ENCODE measurements around the gene BCL2. TPM values are rescaled to one million over a fixed set of nuclear protein-coding genes. Genes with fewer than 3 reads are reported as not detected.

BCL2 gene
- total RNA-seq, 1 experiment from 2014 or later, result 1.5 TPM

- Histone ChIP-seq H4K20me1 (ENCODE audit: low read length) (no peaks in the 10 kb centered on the region), H3K9me3 (ENCODE audit: low read length) (no peaks in the 10 kb centered on the region), H3K4me2 (ENCODE audit: low read length) (no peak overlapping the region), H3K79me2 (ENCODE audit: low read length) (no peaks in the 10 kb centered on the region), H3K4me1 (ENCODE audit: insufficient read depth, low read length) (no peaks in the 10 kb centered on the region), H3K9ac (ENCODE audit: low read length) (no peak overlapping the region), H3F3A (ENCODE audit: low read length, unreplicated experiment) (no peaks in the 10 kb centered on the region), H3K9me2 (replicated peaks; ENCODE audit: low read length) (no peaks in the 10 kb centered on the region), H3K27me3 (ENCODE audit: low read length) (peaks cover 26% of the 10 kb centered on the region), H3K36me3 (ENCODE audit: low read depth, low read length) (no peaks in the 10 kb centered on the region), H3K27ac (ENCODE audit: low read length) (no peak overlapping the region), H2AFZ (ENCODE audit: low read length) (no peak overlapping the region), H3K4me3 (ENCODE audit: low read length) (no peak overlapping the region)
- no peak for DNase-seq
- ChIA-PET POLR2A (ENCODE audit: unreplicated experiment) (no interaction called here), CTCF (no interaction called here)
- intact Hi-C loops (cut with micrococcal nuclease), result no loop called here
- ATAC-seq, result no peak
- TF ChIP-seq EZH2phosphoT487 (IDR thresholded peaks at IDR 0.05; ENCODE audit: borderline replicate concordance, low read length), result no peak
- TF ChIP-seq, protein P1, sequence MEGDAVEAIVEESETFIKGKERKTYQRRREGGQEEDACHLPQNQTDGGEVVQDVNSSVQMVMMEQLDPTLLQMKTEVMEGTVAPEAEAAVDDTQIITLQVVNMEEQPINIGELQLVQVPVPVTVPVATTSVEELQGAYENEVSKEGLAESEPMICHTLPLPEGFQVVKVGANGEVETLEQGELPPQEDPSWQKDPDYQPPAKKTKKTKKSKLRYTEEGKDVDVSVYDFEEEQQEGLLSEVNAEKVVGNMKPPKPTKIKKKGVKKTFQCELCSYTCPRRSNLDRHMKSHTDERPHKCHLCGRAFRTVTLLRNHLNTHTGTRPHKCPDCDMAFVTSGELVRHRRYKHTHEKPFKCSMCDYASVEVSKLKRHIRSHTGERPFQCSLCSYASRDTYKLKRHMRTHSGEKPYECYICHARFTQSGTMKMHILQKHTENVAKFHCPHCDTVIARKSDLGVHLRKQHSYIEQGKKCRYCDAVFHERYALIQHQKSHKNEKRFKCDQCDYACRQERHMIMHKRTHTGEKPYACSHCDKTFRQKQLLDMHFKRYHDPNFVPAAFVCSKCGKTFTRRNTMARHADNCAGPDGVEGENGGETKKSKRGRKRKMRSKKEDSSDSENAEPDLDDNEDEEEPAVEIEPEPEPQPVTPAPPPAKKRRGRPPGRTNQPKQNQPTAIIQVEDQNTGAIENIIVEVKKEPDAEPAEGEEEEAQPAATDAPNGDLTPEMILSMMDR (conservative IDR thresholded peaks at IDR 0.05; ENCODE audit: low read depth, low read length), result no peak
- no peak for TF ChIP-seq EZH2 (IDR thresholded peaks at IDR 0.05; ENCODE audit: low read length, unreplicated experiment)
- BruUV-seq (replicated peaks), result no TSS peak
These were observed 222.4 kb downstream of the BCL2 start for GRCh38 chr18:63097178-63097577.

- DNase-seq (no peak), ATAC-seq (no peak)
- no peaks in the 10 kb centered on the region for H3K79me2 ChIP-seq (ENCODE audit: low read length)
- H3K4me2 ChIP-seq (ENCODE audit: low read length), result no peak overlapping the region
- H3K4me1 ChIP-seq (ENCODE audit: insufficient read depth, low read length), result no peaks in the 10 kb centered on the region
- no peaks in the 10 kb centered on the region for H3K9me2 ChIP-seq (replicated peaks; ENCODE audit: low read length)
- TF ChIP-seq EZH2 (IDR thresholded peaks at IDR 0.05; ENCODE audit: low read length, unreplicated experiment) (no peak), EZH2phosphoT487 (IDR thresholded peaks at IDR 0.05; ENCODE audit: borderline replicate concordance, low read length) (no peak)
- TF ChIP-seq, protein P1 (conservative IDR thresholded peaks at IDR 0.05; ENCODE audit: low read depth, low read length), result no peak
- intact Hi-C loops (cut with micrococcal nuclease), result no loop called here
- H2AFZ ChIP-seq (ENCODE audit: low read length), result no peak overlapping the region
- no peaks in the 10 kb centered on the region for H3K9me3 ChIP-seq (ENCODE audit: low read length)
- H3K27me3 ChIP-seq (ENCODE audit: low read length), result peaks cover 26% of the 10 kb centered on the region
- H4K20me1 ChIP-seq (ENCODE audit: low read length), result no peaks in the 10 kb centered on the region
- POLR2A ChIA-PET (ENCODE audit: unreplicated experiment), result no interaction called here
- CTCF ChIA-PET, result no interaction called here
- H3K36me3 ChIP-seq (ENCODE audit: low read depth, low read length), result no peaks in the 10 kb centered on the region
- no peaks in the 10 kb centered on the region for H3F3A ChIP-seq (ENCODE audit: low read length, unreplicated experiment)
- no peak overlapping the region for H3K27ac ChIP-seq (ENCODE audit: low read length)
- H3K9ac ChIP-seq (ENCODE audit: low read length), result no peak overlapping the region
- no peak overlapping the region for H3K4me3 ChIP-seq (ENCODE audit: low read length)
- no TSS peak for BruUV-seq (replicated peaks)
These were observed 223.2 kb downstream of the BCL2 start for GRCh38 chr18:63096327-63096874.

GRCh38 chr18:63095768-63096167 lies 223.8 kb downstream of the BCL2 start:
- Histone ChIP-seq H3K4me2 (ENCODE audit: low read length) (no peak overlapping the region), H3F3A (ENCODE audit: low read length, unreplicated experiment) (no peaks in the 10 kb centered on the region), H3K36me3 (ENCODE audit: low read depth, low read length) (no peaks in the 10 kb centered on the region), H3K79me2 (ENCODE audit: low read length) (no peaks in the 10 kb centered on the region), H2AFZ (ENCODE audit: low read length) (no peak overlapping the region), H3K27me3 (ENCODE audit: low read length) (peaks cover 26% of the 10 kb centered on the region), H3K9me3 (ENCODE audit: low read length) (no peaks in the 10 kb centered on the region), H3K4me3 (ENCODE audit: low read length) (no peak overlapping the region), H4K20me1 (ENCODE audit: low read length) (no peaks in the 10 kb centered on the region), H3K9ac (ENCODE audit: low read length) (no peak overlapping the region), H3K9me2 (replicated peaks; ENCODE audit: low read length) (no peaks in the 10 kb centered on the region), H3K4me1 (ENCODE audit: insufficient read depth, low read length) (no peaks in the 10 kb centered on the region), H3K27ac (ENCODE audit: low read length) (no peak overlapping the region)
- ATAC-seq, result no peak
- no peak for DNase-seq
- BruUV-seq (replicated peaks), result no TSS peak
- ChIA-PET CTCF (no interaction called here), POLR2A (ENCODE audit: unreplicated experiment) (no interaction called here)
- TF ChIP-seq, protein P1 (conservative IDR thresholded peaks at IDR 0.05; ENCODE audit: low read depth, low read length), result no peak
- TF ChIP-seq EZH2 (IDR thresholded peaks at IDR 0.05; ENCODE audit: low read length, unreplicated experiment) (no peak), EZH2phosphoT487 (IDR thresholded peaks at IDR 0.05; ENCODE audit: borderline replicate concordance, low read length) (no peak)
- intact Hi-C loops (cut with micrococcal nuclease), result no loop called here
